Left cardiac atrium (tissue), 4 donors: Measurements from ENCODE around the gene KLHL14. TPM values are rescaled to one million over a fixed set of nuclear protein-coding genes. Genes with fewer than 3 reads are reported as not detected.
"Not testable (repeated sequence)": the region's sequence is repeated elsewhere in the genome, so short reads cannot be mapped to it uniquely, and the experiment has no call there.

Source experiments
- ATAC-seq, 2 donors: fragments of 200-7000 bp; cut with Tn5 transposase; one replicate each; pipeline ENCODE4 v1.9.1; 2020; ENCODE audit warnings: mild to moderate bottlenecking in 2 of 2, moderate library complexity in 2 of 2
- DNase-seq: peaks from one replicate; pipeline ENCODE4 v3.0.0-alpha.2; 2020
- intact Hi-C, 2 donors: fragments of 100-400 bp; cut with DNase I; formaldehyde crosslinking; loops; one replicate each; pipeline versions ENCODE4 v1.14.1 to v1.15.1; 2022 to 2023
- long read RNA-seq: library from polyadenylated mRNA; unstranded; transcript quantifications from one replicate; pipeline ENCODE4 v2.0.0, GENCODE V29; 2021
- total RNA-seq, 2 donors: library from RNA; stranded (reverse); fragmentation: NEBNext Ultra II Directional; extraction: Animal tissue kit (Norgen Biotek cat#: 25700); gene quantifications; one replicate each; pipeline ENCODE4 v1.2.1, GENCODE V29; 2021
- donor health status: DM: no; HTN: yes; CAD: no.
- donor health status: DM: no; HTN: yes; CAD: no; lungs with severe emphysema.
- donor health status: DM: yes; HTN: yes; CAD: no.
- donor health status: Dilated cardiomyopathy.

Gene KLHL14, protein sequence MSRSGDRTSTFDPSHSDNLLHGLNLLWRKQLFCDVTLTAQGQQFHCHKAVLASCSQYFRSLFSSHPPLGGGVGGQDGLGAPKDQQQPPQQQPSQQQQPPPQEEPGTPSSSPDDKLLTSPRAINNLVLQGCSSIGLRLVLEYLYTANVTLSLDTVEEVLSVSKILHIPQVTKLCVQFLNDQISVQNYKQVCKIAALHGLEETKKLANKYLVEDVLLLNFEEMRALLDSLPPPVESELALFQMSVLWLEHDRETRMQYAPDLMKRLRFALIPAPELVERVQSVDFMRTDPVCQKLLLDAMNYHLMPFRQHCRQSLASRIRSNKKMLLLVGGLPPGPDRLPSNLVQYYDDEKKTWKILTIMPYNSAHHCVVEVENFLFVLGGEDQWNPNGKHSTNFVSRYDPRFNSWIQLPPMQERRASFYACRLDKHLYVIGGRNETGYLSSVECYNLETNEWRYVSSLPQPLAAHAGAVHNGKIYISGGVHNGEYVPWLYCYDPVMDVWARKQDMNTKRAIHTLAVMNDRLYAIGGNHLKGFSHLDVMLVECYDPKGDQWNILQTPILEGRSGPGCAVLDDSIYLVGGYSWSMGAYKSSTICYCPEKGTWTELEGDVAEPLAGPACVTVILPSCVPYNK
- total RNA-seq, result under 1 TPM; 0.08 to 0.24 TPM
- long read RNA-seq, result 0 reads

DNA sequence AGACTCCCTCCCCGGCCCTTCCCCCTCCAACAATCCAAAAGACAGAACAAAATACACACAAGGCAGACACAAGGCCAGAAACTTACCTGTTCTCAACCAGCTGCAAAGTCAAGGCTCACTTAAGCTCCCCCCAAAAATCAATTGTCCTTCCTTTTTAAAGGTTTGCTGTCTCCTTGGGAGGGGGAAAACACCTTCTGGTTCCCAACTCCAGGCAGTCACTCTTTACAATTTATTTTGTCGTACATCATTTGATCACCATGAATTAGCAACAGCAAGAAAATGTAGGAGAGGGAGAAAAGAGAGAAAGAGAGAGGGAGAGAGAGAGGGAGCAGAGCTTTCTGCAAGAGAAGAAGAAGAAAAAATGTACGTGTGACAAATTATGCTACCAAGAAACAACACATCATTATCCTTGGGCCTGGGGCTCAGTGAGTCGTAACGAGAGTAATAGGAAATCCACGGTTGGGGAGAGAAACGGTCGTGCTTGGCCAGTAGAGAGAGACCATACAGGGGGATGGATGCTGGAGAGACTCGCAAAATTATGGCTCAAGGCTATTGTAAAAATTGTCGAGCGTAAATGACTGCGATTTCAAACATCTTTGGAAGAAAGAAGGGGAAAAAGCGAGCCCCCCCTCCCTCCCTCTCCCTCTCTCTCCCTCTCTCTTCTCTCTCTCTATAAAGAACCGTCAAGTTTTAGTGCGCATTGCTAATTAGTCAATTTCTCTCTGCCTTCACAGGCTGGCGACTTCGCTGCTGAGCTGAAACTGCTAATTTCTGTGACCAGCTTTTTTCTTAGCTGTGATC, at the start of gene KLHL14:
KLHL14 (minus strand) TSS at position 443 of the 801 bp plus-strand sequence. CDS start 2,432 bp downstream, outside the sequence.
- intact Hi-C loops, result no loop called here
- ATAC-seq (no peak), DNase-seq (no peak)

GRCh38 chr18:32822197-32822596, 49.4 kb upstream of the KLHL14 start:
- DNase-seq, result no peak

DNA sequence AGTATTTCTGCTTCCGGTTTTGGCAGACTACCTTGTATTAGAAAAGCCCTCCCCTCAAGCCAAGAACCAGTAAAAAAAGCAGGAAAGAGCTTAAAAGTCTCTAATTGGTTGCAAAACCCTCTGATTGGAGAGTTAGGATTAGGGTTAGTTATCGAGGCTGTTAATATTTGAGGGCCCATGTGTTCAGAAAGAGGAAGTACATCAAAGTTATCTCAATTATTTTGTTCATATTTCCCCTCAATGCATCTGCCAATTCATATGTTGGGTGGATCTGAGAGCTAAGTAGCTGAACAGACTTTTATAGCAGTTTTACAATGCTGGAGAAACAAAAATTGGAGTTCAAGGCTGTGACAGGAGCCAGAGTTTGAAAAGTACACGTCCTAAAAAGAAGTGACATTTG, 43.1 kb upstream of the KLHL14 start:
- ATAC-seq (no peak), DNase-seq (no peak)
- intact Hi-C loops, result no loop called here

More at GRCh38 chr18:32822197-32822596, 49.4 kb upstream of the KLHL14 start:
- no peak for ATAC-seq
- intact Hi-C loops, result no loop called here

DNA sequence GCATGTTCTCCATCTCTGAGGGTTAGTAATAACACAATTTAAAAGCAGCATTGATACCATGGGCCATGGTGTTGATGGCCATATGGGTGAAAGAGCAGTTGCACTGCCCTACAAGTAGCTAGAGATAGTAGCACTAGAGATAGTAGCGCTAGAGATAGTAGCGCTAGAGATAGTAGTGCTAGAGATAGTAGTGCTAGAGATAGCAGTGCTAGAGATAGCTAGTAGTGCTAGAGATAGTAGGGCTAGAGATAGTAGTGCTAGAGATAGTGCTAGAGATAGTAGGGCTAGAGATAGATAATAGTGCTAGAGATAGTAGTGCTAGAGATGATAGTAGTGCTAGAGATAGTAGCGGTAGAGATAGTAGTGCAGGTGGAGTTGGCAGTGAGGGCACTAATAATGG, 39.5 kb upstream of the KLHL14 start:
- intact Hi-C loops, result no loop called here
- no peak for DNase-seq
- no peak for ATAC-seq

DNA sequence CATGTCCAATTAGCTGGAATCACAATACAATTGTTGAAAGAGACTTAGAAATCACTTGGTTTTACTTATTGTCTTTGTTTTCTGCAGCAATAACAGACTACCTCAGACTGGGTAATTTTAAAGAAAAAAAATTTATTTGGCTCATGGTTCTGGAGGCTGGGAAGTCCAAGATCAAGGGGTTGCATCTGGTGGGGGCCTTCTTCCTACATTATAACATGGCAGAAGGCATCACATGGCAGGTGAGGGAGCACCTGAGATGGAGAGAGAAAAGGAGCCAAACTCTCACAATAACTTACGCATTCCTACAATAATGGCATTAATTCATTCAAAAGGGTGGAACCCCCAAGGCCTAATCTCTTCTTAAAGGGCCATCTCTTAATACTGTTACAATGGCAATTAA, 37.5 kb upstream of the KLHL14 start:
- DNase-seq, result no peak
- intact Hi-C loops, result no loop called here
- ATAC-seq, result no peak

DNA sequence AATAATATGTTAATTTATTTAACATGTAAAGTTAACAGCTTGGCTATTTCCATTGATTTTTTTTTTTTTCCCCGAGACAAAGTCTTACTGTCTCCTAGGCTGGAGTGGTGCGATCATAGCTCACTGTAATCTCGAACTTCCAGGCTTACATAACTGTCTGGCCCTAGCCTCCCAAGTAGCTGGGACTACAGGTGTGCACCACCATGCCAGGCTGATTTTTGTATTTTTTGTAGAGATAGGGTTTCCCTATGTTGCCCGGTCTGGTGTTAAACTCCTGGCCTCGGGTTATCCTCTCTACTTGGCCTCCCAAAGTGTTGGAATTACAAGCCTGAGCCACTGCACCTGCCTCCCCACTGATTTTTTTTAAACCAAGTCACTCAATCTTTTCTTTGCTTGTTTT, 32.5 kb upstream of the KLHL14 start:
- intact Hi-C loops, result no loop called here
- DNase-seq (no peak), ATAC-seq (no peak)

- no peak for ATAC-seq
- intact Hi-C loops, result no loop called here
- no peak for DNase-seq
Measured at GRCh38 chr18:32804134-32804888, 31.5 kb upstream of the KLHL14 start.

- ATAC-seq, result no peak
- intact Hi-C loops, result no loop called here
- no peak for DNase-seq
Measured at GRCh38 chr18:32803568-32803967, 30.7 kb upstream of the KLHL14 start.

DNA sequence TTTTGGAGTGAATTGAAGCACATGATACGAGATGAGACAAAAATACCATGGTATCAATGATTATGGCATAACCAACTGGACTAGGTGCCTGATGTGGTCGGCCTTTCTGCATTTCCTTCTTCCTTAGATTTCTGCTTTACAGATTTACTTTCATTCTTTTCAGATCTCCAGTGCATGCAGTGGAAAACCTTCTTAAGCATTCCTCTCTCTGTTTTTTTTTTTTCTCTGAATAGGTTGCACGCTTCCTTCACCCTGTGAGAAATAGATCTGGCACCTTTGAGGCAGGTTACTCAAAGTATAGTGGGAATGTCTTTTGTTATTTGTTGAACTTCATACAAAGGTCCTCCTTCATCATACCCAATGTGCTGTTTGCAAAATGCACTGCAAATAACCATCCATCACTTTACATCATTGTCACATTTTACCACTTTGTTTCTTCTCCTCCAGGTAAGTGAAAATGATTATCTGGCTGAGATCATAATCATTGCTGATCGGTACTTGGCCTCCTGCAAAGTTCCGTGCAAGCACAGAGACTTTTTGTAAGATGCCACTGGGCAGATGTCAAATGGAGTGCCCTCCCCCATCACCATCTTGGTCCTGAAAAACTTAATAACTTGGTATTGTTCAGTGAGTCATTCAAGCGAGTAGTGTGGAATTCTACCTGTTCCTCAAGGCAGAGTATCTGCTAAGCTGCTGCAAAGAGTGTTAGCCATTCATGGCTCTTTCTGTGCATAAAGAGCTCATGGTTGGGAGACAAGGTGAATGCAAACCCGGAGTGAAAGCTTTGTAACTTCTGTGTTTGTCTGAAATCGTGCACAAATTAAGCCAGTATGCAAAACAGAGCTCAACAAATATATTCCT, 30.0 kb upstream of the KLHL14 start:
- ATAC-seq, result no peak

GRCh38 chr18:32801228-32801627, 28.4 kb upstream of the KLHL14 start:
- ATAC-seq (no peak), DNase-seq (no peak)
- intact Hi-C loops, result no loop called here

More for the DNA sequence above, 30.0 kb upstream of the KLHL14 start:
- intact Hi-C loops, result no loop called here
- no peak for DNase-seq

- ATAC-seq (no peak), DNase-seq (no peak)
- intact Hi-C loops, result no loop called here
Measured at GRCh38 chr18:32798209-32798960, 25.6 kb upstream of the KLHL14 start.

DNA sequence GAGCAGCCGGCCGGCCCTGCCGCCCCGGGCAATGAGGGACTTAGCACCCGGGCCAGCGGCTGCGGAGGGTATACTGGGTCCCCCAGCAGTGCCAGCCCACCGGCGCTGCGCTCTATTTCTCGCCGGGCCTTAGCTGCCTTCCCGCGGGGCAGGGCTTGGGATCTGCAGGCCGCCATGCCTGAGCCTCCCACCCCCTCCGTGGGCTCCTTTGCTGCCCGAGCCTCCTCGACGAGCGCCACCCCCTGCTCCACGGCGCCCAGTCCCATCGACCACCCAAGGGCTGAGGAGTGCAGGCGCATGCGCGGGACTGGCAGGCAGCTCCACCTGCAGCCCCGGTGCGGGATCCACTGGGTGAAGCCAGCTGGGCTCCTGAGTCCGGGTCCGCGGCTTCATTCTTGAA, 21.8 kb upstream of the KLHL14 start:
- ATAC-seq, DNase-seq, intact Hi-C loops: not testable (repeated sequence)

DNA sequence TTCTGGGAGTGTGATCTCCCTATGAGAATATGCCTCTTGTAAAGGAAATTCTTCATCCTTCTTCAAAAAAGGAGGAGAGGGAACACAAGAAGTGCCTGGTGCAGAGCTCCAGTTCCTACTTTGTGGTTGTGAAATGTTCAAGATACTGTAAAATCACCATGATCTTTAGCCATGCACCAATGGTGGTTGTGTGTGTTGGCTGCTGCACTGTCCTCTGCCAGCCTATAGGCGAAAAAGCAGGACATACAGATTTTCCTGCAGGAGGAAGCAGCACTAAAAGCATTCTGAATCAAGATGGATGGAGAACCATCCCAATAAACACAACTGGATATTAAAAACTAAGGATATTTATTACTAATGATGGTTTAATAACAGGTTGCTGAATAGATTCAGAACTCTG, 6.2 kb upstream of the KLHL14 start:
- ATAC-seq (no peak), DNase-seq (no peak)
- intact Hi-C loops, result no loop called here

DNA sequence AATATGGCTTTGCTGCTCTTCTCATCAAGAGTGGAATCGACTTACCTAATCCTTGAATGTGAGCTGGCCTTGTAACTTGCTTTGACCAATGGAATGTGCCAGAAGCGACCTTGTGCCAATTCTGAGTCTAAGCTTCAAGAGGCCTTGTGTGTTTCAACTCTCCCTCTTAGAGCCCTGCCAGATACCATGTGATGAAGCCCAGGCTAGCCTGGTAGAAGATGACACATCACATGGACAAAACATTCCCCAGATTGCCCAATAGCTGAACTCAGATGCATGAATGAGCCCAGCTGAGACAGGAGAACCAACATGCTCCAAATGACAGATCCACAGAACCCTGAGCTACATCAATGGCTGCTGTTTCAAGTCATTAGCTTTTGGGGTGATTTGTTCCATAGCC, 4.2 kb upstream of the KLHL14 start:
- ATAC-seq (no peak), DNase-seq (no peak)
- intact Hi-C loops, result no loop called here

- intact Hi-C loops, result no loop called here
- no peak for DNase-seq
- no peak for ATAC-seq
Measured at GRCh38 chr18:32776561-32776960, 3.7 kb upstream of the KLHL14 start.

GRCh38 chr18:32775628-32776027, 2.8 kb upstream of the KLHL14 start:
- intact Hi-C loops, result no loop called here

GRCh38 chr18:32773382-32773712, 524 bp upstream of the KLHL14 start:
- DNase-seq, result no peak
- no peak for ATAC-seq
- intact Hi-C loops, result no loop called here

More at GRCh38 chr18:32775628-32776027, 2.8 kb upstream of the KLHL14 start:
- DNase-seq (no peak), ATAC-seq (no peak)
